NCI-H82 (cell line): Measurements from ENCODE around the gene NPAS2.

Experiments
- DNase-seq: peaks from one replicate; lab custom pipeline; 2025; lab: John Stamatoyannopoulos, UW

NPAS2 gene, protein sequence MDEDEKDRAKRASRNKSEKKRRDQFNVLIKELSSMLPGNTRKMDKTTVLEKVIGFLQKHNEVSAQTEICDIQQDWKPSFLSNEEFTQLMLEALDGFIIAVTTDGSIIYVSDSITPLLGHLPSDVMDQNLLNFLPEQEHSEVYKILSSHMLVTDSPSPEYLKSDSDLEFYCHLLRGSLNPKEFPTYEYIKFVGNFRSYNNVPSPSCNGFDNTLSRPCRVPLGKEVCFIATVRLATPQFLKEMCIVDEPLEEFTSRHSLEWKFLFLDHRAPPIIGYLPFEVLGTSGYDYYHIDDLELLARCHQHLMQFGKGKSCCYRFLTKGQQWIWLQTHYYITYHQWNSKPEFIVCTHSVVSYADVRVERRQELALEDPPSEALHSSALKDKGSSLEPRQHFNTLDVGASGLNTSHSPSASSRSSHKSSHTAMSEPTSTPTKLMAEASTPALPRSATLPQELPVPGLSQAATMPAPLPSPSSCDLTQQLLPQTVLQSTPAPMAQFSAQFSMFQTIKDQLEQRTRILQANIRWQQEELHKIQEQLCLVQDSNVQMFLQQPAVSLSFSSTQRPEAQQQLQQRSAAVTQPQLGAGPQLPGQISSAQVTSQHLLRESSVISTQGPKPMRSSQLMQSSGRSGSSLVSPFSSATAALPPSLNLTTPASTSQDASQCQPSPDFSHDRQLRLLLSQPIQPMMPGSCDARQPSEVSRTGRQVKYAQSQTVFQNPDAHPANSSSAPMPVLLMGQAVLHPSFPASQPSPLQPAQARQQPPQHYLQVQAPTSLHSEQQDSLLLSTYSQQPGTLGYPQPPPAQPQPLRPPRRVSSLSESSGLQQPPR

DNA sequence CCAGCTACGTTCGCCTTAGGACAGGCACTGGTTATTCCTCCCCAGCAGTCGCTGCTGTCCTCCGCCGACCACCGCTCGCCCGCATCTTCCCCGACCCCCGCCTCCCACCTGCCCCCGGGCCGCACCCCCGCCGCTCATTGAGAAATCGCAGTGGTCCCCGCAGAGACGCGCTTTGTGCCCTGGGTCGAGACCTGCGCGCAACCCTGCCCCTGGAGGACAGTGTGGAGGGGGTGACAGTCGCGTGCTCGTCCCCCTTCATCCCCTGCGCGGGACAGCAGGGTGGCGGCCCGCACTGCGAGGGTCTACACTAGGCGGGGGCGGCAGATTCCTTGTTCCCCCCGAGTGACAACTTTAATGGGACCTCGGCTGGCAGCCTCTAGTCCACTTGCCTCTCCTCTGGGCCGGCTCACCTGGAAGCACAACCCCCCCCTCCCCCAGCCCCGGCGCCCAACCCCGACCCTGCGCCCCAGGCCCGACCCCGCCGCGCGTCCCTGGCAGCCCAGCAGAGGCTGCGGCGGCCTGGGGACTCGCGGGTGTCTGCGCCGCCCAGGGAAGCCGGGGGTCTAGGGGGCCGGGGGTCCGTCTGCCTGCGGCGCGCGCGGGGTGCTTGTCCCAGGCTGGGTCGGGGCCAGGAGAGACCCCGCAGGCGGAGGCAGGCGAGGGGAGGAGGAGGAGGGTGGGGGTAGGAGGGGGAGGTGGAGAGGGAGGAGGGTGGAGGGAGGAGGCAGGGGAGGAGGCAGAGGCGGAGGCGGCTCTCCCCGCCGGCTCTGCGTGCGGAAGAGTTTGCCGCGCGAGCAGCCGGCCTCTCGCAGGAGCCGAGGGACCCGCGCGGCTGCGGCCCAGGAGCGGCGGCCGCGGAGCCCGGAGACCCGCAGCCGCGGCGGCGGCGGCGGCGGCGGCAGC, at the start of gene NPAS2:
TSS of gene NPAS2 (plus strand) at position 770 of the 903 bp plus-strand sequence. CDS start 84,616 bp downstream, outside the sequence.
- no peak for DNase-seq

DNA sequence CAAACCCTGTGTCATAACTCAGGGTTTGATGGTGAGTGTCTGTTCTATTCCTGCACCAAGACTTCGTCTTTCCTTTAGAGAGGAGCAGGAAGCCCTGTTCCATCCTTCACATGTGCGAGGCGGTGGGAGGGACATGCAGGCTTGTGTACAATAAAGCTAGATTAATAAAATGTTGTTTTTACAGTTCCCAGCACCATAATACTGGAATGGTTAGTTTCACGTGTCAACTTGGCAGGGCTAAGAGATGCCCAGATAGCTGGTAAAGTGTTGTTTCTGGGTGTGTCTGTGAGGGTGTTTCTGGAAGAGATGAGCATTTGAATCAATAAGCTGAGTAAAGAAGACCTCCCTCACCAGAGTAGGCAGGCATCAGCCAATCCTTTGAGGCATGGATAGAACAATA, 48.8 kb upstream of the NPAS2 start:
- DNase-seq: no peak

GRCh38 chr2:100773538-100773937, 46.4 kb upstream of the NPAS2 start:
- no peak for DNase-seq

- DNase-seq: no peak
These were observed 43.5 kb upstream of the NPAS2 start for GRCh38 chr2:100776445-100776844.

GRCh38 chr2:100778637-100779450, 41.1 kb upstream of the NPAS2 start:
- no peak for DNase-seq

GRCh38 chr2:100779908-100780202, 40.1 kb upstream of the NPAS2 start:
- DNase-seq: no peak

DNA sequence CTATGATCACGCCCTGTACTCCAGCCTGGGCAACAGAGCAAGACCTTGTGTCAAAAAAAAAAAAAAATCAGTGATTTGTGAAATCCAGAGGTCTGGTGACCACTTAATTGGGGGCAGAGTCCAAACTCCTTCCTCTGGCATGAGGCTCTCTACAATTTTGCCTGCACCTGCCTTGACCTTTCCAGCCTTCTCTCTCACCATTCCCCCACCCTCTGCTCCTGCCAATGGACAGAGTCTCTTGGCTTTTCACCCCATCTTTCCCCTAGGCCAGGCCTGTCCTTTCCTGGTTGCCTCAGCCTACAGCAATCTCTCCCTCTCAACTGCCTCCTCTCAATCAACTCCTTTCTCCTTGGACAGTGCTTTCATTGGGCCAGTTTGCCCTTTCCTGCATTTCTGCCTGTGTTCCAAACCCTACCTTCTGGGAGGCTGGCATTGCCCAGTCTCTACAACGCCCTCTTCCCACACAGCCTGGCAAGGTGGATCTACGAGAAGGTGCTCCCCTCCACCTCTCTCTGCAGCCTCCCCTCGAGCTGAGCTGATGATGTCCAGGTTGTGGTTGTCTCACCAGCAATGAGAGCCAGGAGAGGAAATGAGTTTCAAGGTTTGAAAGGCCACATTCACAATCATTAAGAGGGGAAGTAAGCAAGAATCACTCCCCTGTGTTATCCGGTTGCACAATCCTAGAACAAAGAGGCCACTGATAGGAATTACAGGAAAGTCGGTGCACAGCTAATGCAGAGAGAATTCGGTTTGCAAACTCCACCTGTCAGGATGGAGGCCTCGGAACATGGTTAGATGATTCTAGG, 39.5 kb upstream of the NPAS2 start:
- no peak for DNase-seq

DNA sequence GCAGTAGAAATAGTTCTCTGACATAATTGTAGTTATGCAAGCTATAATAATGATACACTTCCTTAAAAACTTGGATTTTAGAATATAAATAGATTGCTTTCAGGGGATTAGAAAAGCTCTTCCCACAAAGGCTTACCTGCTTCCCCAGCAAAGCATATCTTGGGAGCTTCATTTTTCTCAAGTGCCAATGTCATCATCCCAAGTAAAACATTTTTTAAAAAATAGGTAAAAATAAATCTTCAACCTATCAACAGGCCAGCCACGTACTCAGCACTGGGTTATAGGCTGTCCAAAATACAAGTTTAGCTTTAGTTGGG, 39.0 kb upstream of the NPAS2 start:
- DNase-seq: no peak

DNA sequence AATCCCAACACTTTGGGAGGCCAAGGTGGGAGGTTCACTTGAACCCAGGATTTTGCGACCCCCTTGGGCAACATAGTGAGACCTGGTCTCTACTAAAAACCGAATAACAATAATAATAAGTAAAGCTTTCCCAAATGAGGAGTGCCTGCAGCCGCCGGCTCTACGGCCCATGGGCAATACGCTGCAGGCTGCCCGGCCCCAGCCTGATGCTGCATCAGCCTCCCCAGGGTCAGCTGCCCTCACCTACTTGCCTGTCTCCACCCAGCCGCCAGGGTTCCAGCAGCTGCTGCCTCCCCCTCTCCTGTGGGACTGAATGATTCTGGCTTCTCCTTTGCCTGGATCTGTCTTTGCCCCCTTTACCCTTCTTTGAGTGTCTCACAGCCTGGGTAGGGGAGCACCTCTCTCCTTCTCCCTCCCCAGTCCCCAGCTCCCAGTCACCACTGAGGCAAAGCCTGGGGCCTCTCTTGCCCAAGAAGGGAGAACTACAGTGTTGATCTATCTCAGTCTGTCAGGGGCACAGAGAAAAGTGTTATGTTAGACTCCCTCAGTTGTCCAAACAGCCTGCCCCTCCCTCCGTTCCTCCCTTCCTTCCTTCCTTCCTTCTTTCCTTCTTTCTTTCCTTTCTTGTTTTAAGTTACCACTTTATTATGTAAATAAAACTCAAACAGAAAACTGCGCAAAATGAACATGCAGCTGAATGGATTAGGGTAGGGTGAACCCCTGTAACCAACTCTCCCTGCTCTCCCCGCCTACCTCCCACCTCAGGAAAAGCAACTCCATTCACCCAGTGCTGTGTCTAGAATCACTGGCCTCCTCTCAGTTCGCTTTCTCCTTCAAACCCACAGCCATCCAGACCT, 38.2 kb upstream of the NPAS2 start:
- DNase-seq: no peak

- DNase-seq: no peak
These were observed 37.5 kb upstream of the NPAS2 start for GRCh38 chr2:100782380-100782878.

- DNase-seq: no peak
These were observed 36.0 kb upstream of the NPAS2 start for GRCh38 chr2:100783987-100784386.

DNA sequence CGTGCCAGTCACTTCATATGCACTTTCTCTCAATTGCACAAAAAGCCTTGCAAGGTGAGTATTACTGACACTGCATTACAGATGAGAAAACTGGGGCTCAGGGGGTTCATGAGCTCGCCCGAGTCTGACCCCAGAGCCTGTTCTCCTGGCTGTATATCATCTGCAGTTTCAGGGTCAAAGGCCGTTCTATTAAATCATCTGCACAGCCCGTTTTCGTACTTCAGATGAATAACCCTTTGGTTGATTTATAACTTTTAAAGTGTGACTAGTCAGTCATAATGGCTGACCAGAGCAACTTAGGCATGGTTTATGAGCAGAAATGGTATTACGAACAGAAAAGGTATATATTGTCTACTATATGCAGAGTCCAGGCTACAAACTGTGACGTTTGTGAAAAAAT, 35.3 kb upstream of the NPAS2 start:
- no peak for DNase-seq

- no peak for DNase-seq
These were observed 34.2 kb upstream of the NPAS2 start for GRCh38 chr2:100785626-100786296.

GRCh38 chr2:100786297-100786658, 33.7 kb upstream of the NPAS2 start:
- DNase-seq: no peak

GRCh38 chr2:100786985-100787384, 33.0 kb upstream of the NPAS2 start:
- no peak for DNase-seq

GRCh38 chr2:100789361-100789760, 30.6 kb upstream of the NPAS2 start:
- no peak for DNase-seq

- no peak for DNase-seq
These were observed 28.5 kb upstream of the NPAS2 start for GRCh38 chr2:100791294-100791935.

DNA sequence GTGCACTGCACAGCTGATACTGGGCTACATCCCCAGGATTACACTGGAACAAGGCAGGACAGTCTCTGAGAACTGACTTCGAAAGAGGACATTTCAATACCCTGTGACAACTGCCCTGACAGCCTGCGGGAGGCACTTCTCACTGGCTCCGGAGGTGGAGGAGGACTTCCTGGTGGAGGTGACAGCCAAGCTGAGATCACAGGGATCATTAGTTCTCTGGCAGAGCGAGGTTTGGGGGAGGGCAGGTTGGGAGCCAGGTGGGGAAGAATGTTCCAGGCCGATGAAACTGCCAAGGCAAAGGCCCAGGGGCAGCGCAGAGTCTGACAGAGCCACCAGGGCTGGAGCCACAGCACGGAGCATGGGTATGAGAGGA, 28.0 kb upstream of the NPAS2 start:
- no peak for DNase-seq

- DNase-seq: no peak
These were observed 26.7 kb upstream of the NPAS2 start for GRCh38 chr2:100793220-100793619.
